Neural progenitor cell (in vitro differentiated cells): ENCODE measurements around the gene MAPK8. TPM values are rescaled to one million over a fixed set of nuclear protein-coding genes. Genes with fewer than 3 reads are reported as not detected.

Source experiments
- DNase-seq: peaks from one replicate; pipeline ENCODE4 v3.0.0-alpha.2; 2016; ENCODE audit warnings: low spot score
- H2AFZ ChIP-seq: fragments of 200-600 bp; sonication (generic); replicated peaks from 2 replicates; pipeline ENCODE4 v1.6.1; 2016; ENCODE audit warnings: antibody characterized with exemption
- H3F3A ChIP-seq: fragments of 200-600 bp; sonication (generic); 2 replicates; pipeline ENCODE4 v1.6.1; 2016; ENCODE audit warnings: antibody characterized with exemption, low read depth
- H3K27ac ChIP-seq: fragments of 200-600 bp; sonication (generic); 2 replicates; pipeline ENCODE4 v1.5.1; 2016; ENCODE audit warnings: mild to moderate bottlenecking
- H3K27me3 ChIP-seq: fragments of 200-600 bp; sonication (generic); 2 replicates; pipeline ENCODE4 v1.6.1; 2016; ENCODE audit warnings: mild to moderate bottlenecking, moderate library complexity
- H3K36me3 ChIP-seq: fragments of 200-600 bp; sonication (generic); 2 replicates; pipeline ENCODE4 v1.5.1; 2016
- H3K4me1 ChIP-seq: fragments of 200-600 bp; sonication (generic); 2 replicates; pipeline ENCODE4 v1.6.1; 2016; ENCODE audit warnings: mixed run types
- H3K4me2 ChIP-seq: fragments of 200-600 bp; sonication (generic); 2 replicates; pipeline ENCODE4 v1.6.1; 2016
- H3K4me3 ChIP-seq: fragments of 200-600 bp; sonication (generic); 2 replicates; pipeline ENCODE4 v1.5.1; 2016
- H3K79me2 ChIP-seq: fragments of 200-600 bp; sonication (generic); 2 replicates; pipeline ENCODE4 v1.6.1; 2016; ENCODE audit warnings: low read depth
- H3K9ac ChIP-seq: fragments of 200-600 bp; sonication (generic); 2 replicates; pipeline ENCODE4 v1.6.1; 2016
- H3K9me3 ChIP-seq: fragments of 200-600 bp; sonication (generic); 2 replicates; pipeline ENCODE4 v1.5.1; 2016; ENCODE audit warnings: low read depth
- H4K20me1 ChIP-seq: fragments of 200-600 bp; sonication (generic); 2 replicates; pipeline ENCODE4 v1.6.1; 2016; ENCODE audit warnings: low read depth
- H3K27ac Mint-ChIP-seq: 3 replicates; pipeline ENCODE4 v1.8.0; 2021; ENCODE audit warnings: mixed read lengths
- H3K27me3 Mint-ChIP-seq: 2 replicates; pipeline ENCODE4 v1.8.0; 2022; ENCODE audit warnings: low read depth, mild to moderate bottlenecking, inconsistent platforms, moderate library complexity, mixed read lengths; ENCODE audit not compliant: insufficient read depth
- H3K36me3 Mint-ChIP-seq: 3 replicates; pipeline ENCODE4 v1.8.0; 2021; ENCODE audit warnings: mixed read lengths
- H3K4me1 Mint-ChIP-seq: 3 replicates; pipeline ENCODE4 v1.8.0; 2021; ENCODE audit warnings: mixed read lengths
- H3K4me3 Mint-ChIP-seq: 3 replicates; pipeline ENCODE4 v1.8.0; 2021; ENCODE audit warnings: mild to moderate bottlenecking, moderate library complexity, mixed read lengths
- H3K9me3 Mint-ChIP-seq: 3 replicates; pipeline ENCODE4 v1.8.0; 2020; ENCODE audit warnings: mixed read lengths
- EZH2 ChIP-seq: fragments of 200-600 bp; sonication (generic); IDR thresholded peaks from 2 replicates; pipeline ENCODE4 v1.6.1; 2017; ENCODE audit warnings: antibody characterized with exemption, mild to moderate bottlenecking, moderate library complexity
- EZH2phosphoT487 ChIP-seq: fragments of 200-600 bp; sonication (generic); IDR thresholded peaks from 2 replicates; pipeline ENCODE4 v1.6.1; 2017; ENCODE audit warnings: antibody characterized with exemption
- total RNA-seq: library from RNA; depleted of rRNA; stranded (reverse); fragments of >200 nt; gene quantifications from 2 replicates; pipeline ENCODE4 v1.2.3, GENCODE V29; 2015; ENCODE audit warnings: low replicate concordance
- TF ChIP-seq, protein P1 (sequence below): fragments of 200-600 bp; sonication (generic); IDR thresholded peaks from 2 replicates; pipeline ENCODE4 v1.5.1; 2017; ENCODE audit warnings: antibody characterized with exemption, mild to moderate bottlenecking

MAPK8 gene
- total RNA-seq, 1 donor from 2014 or later = 166 TPM

- Mint-ChIP-seq H3K36me3 (no peaks in the 10 kb centered on the region), H3K27ac (no peak overlapping the region), H3K27me3 (peaks cover 2% of the 10 kb centered on the region)
Measured at GRCh38 chr10:48389272-48389671, 82.8 kb downstream of the MAPK8 start.

DNA sequence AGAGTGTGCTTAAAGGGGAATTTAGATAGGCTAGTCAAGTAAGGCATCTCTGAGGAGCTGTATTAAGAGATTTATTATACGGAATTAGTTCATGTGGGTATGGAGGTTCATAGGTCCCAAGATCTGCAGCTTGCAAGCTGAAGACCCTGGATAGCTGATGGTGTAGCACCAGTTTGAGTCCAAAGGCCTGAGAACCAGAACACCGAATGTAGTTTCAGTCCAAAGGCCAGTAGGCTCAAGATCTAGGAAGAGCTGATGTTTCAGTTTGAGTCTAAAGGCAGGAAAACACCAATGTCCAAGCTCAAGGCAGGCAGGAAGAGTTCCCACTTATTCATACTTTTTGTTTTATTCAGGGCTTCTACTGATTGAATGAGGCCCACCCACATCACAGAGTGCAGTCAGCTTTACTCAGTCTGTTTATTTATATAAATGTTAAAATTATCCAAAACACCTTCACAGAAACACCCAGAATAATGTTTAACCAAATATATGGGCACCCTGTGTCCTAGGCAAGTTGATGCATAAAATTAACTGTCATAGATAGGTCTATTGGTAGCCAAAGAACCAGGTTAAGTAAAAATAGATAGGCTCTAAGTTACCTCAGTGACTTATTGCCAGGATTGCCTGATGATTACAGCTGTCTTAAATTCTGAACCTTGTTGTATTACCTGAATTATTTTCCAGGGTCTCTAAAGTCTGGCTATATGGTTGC is 83.5 kb downstream of the MAPK8 start:
- Histone ChIP-seq H3K27ac (no peak overlapping the region), H3K27me3 (no peaks in the 10 kb centered on the region), H3K36me3 (no peaks in the 10 kb centered on the region), H3K4me3 (no peak overlapping the region), H3K4me1 (no peaks in the 10 kb centered on the region), H4K20me1 (peaks cover 34% of the 10 kb centered on the region), H3K79me2 (peaks cover 77% of the 10 kb centered on the region), H3K9me3 (no peaks in the 10 kb centered on the region), H3F3A (no peaks in the 10 kb centered on the region), H2AFZ (no peak overlapping the region), H3K4me2 (no peak overlapping the region), H3K9ac (no peak overlapping the region)
- Mint-ChIP-seq H3K4me1 (no peaks in the 10 kb centered on the region), H3K27me3 (peaks cover 2% of the 10 kb centered on the region), H3K9me3 (no peaks in the 10 kb centered on the region), H3K36me3 (no peaks in the 10 kb centered on the region), H3K4me3 (no peak overlapping the region), H3K27ac (no peak overlapping the region)
- TF ChIP-seq, protein P1, sequence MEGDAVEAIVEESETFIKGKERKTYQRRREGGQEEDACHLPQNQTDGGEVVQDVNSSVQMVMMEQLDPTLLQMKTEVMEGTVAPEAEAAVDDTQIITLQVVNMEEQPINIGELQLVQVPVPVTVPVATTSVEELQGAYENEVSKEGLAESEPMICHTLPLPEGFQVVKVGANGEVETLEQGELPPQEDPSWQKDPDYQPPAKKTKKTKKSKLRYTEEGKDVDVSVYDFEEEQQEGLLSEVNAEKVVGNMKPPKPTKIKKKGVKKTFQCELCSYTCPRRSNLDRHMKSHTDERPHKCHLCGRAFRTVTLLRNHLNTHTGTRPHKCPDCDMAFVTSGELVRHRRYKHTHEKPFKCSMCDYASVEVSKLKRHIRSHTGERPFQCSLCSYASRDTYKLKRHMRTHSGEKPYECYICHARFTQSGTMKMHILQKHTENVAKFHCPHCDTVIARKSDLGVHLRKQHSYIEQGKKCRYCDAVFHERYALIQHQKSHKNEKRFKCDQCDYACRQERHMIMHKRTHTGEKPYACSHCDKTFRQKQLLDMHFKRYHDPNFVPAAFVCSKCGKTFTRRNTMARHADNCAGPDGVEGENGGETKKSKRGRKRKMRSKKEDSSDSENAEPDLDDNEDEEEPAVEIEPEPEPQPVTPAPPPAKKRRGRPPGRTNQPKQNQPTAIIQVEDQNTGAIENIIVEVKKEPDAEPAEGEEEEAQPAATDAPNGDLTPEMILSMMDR = no peak
- no peak for DNase-seq

More at GRCh38 chr10:48389272-48389671, 82.8 kb downstream of the MAPK8 start:
- H3F3A ChIP-seq = no peaks in the 10 kb centered on the region
- H3K79me2 ChIP-seq = peaks cover 77% of the 10 kb centered on the region
- no peak overlapping the region for H3K4me2 ChIP-seq
- H4K20me1 ChIP-seq = peaks cover 32% of the 10 kb centered on the region
- no peaks in the 10 kb centered on the region for H3K27me3 ChIP-seq
- Mint-ChIP-seq H3K4me1 (no peaks in the 10 kb centered on the region), H3K9me3 (no peaks in the 10 kb centered on the region), H3K4me3 (no peak overlapping the region)
- no peak overlapping the region for H3K27ac ChIP-seq
- H3K9ac ChIP-seq = no peak overlapping the region
- DNase-seq = no peak
- H2AFZ ChIP-seq = no peak overlapping the region
- H3K36me3 ChIP-seq = no peaks in the 10 kb centered on the region
- no peaks in the 10 kb centered on the region for H3K4me1 ChIP-seq
- H3K9me3 ChIP-seq = no peaks in the 10 kb centered on the region
- TF ChIP-seq, protein P1 = no peak
- TF ChIP-seq EZH2phosphoT487 = no peak
- TF ChIP-seq EZH2 = no peak
- no peak overlapping the region for H3K4me3 ChIP-seq

DNA sequence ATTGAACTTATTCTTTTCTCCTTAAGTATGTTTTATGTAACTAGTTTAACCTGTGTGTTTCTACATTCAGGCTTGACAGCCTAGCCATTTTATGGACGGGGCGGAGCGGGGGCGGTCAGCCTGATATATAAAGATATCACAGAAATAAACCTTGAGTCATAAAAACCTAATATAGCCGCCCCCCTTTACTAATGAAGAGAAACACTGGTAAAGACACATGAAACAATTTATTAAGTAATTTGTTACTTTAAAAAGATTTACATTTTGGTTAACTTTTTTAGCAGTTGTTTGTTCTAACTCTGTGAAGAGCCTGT is 84.0 kb downstream of the MAPK8 start:
- H3K27ac ChIP-seq = no peak overlapping the region
- Mint-ChIP-seq H3K36me3 (no peaks in the 10 kb centered on the region), H3K9me3 (no peaks in the 10 kb centered on the region), H3K27me3 (peaks cover 2% of the 10 kb centered on the region), H3K27ac (no peak overlapping the region), H3K4me3 (no peak overlapping the region), H3K4me1 (no peaks in the 10 kb centered on the region)
- DNase-seq = no peak
- H3K79me2 ChIP-seq = peaks cover 78% of the 10 kb centered on the region
- TF ChIP-seq EZH2 = no peak
- TF ChIP-seq, protein P1 = no peak
- no peak for TF ChIP-seq EZH2phosphoT487
- no peak overlapping the region for H3K9ac ChIP-seq
- no peaks in the 10 kb centered on the region for H3K27me3 ChIP-seq
- peaks cover 39% of the 10 kb centered on the region for H4K20me1 ChIP-seq
- H3K9me3 ChIP-seq = no peaks in the 10 kb centered on the region
- H3K4me3 ChIP-seq = no peak overlapping the region
- no peaks in the 10 kb centered on the region for H3F3A ChIP-seq
- no peaks in the 10 kb centered on the region for H3K4me1 ChIP-seq
- H3K4me2 ChIP-seq = no peak overlapping the region
- H3K36me3 ChIP-seq = no peaks in the 10 kb centered on the region
- H2AFZ ChIP-seq = no peak overlapping the region
